CD4-positive, alpha-beta T cell treated with Interleukin-15 for 1 hour (primary cell): ENCODE measurements around the gene C1orf185.
"Not testable (repeated sequence)": the region's sequence is repeated elsewhere in the genome, so short reads cannot be mapped to it uniquely, and the experiment has no call there.

ENCODE experiments used
- DNase-seq: peaks from one replicate; pipeline ENCODE4 v3.0.0-alpha.2; 2020

Gene C1orf185

DNA sequence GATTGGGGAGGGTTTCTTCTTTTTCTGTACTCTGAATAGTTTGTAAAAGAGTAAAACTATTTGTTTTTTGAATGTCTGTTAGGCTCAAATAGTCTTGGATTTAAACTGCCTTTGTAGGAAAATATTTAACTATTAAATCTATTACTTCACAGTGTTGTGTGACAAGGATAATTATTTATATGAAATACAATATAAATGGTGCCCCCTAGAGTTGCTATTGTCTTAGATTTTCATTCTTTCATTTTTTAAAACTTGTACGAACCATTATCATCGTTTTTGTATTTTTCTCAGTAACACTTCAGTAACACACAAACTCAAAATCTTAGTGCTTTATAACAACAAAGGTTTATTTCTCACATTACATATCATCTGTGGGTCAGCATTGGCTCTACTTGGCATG, 37.4 kb downstream of the C1orf185 start:
- no peak for DNase-seq

- DNase-seq: no peak
Measured at GRCh38 chr1:51147394-51147793, 45.4 kb downstream of the C1orf185 start.

GRCh38 chr1:51154776-51155175, 52.7 kb downstream of the C1orf185 start:
- DNase-seq: no peak

- DNase-seq: no peak
Measured at GRCh38 chr1:51156752-51157151, 54.7 kb downstream of the C1orf185 start.

DNA sequence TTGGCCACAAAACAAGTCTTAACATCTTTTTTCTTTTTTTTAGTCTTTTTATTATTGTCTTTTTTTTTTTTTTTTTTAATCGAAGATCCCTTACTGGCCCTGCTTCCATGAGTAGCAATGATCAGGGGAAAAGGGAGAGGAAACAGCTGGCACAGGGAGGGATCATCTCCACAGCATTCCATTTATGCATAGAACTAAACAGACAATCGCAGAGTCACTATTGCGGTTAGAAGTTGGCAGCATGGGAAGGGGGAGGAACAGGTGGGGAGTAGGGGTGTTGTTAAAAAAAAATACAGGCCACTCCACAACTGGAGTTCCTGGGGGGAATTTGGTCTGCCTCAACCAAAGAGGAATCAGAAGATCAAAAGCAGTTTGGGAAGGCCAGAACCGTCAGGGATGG, 55.4 kb downstream of the C1orf185 start:
- no peak for DNase-seq

DNA sequence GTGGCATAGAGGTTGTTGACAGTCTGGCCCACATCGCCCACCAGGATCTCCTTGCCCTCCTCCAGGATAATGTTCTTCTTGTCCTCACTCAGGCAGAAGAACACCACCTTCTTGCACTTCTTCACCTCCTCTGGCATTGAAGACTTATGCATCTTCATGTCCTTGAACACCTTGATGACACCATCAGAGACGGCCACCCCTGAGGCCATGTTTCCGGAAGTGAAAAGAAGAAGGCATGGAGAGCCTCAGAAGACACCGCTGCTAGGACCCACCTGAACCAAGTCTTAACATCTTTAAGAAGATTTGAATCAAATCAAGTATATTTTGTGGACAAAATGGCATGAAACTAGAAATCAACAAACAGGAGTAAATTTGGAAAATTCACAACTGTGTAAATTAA, 56.2 kb downstream of the C1orf185 start:
- no peak for DNase-seq

DNA sequence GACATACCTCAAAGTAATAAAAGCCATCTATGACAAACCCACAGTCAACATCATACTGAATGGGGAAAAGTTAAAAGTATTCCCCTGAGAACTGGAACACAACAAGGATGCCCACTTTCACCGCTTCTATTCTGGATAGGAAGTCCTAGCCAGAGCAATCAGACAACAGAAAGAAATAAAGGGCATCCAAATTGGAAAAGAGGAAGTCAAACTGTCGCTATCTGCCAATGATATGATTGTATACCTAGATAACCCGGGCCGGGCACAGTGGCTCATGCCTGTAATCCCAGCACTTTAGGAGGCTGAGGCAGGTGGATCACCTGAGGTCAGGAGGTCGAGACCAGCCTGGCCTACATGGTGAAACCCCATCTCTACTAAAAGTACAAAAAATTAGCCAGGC, 60.5 kb downstream of the C1orf185 start:
- DNase-seq: not testable (repeated sequence)

DNA sequence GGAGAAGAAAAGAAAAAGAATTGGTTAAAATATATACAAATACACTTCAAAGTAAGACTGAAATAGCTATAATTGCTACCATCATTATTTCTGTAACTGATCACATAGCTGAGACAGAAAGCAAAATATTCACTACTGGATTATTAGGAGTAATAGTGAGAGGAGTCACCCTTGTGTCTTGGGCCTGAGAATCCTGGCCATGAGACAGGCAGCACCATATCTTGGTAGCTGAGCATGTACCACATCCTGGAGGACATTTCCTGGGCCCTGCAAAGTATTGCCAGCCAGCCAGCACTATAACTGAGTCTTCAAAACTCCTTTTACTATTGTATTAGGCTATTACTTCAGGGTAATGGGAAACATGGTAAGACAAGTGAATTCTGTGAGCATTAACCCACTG, 63.5 kb downstream of the C1orf185 start:
- no peak for DNase-seq

DNA sequence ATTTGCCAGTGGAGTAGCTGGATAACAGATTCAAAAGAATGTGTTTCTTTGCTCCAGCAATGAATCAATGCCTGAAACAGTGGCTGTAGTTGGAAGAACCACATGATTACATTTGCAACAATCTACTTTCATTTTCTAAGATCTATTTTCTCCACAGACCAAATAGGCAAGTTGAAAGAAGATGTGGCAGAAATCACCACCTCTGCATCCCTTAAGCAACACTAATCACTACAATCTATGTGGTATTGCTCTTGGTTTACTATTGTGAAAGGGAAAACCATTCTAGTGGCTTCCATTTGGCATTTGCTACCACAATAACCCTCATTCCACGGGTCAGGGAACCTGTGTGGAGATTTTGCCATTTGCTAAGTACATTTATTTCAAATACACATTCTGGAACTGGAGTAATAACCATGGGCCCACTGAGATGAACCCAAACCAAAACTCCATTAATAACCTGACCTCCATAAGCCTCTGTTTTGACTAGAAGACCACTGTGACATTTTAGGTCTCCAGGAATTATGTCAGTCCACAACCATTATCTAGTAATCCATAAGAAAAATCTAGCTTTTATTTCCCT, 66.3 kb downstream of the C1orf185 start:
- no peak for DNase-seq

GRCh38 chr1:51168936-51169335, 66.9 kb downstream of the C1orf185 start:
- DNase-seq: no peak

DNA sequence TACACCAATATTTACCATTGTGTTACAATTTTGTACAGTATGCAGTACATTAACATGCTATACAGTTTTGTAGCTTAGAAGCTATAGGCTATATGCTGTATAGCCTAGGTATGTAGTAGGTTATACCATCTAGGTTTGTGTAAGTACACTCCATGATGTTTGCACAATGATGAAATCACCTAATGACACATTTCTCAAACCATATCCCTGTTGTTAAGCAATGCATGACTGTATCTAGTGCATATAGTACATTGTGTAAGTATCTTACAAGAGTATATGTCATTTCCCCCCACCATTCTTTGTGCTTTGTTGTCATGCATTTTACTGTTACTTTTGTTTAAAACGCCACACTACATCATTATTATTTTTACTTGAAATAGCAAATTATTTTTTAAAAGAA, 68.3 kb downstream of the C1orf185 start:
- DNase-seq: no peak

- no peak for DNase-seq
Measured at GRCh38 chr1:51172811-51173210, 70.8 kb downstream of the C1orf185 start.

DNA sequence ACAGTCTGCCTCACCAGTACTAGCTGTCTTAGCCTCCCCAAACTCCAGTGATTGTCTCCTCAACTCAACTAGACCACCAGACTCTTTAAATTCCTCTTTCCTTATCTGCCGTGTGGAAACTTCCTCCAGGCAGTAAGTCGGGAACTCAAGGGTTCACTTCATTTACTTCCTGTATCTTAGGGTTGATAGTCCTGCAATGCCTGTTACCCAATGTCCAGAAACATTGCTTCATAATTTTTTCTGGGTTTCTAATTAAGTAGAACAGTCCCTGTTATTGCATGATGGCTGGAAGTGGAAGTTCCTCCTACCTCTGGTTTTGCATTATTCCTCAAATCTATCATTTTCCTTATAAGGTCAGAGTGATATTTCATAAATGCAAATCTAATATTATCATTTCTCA, 73.2 kb downstream of the C1orf185 start:
- no peak for DNase-seq

GRCh38 chr1:51177988-51178387, 76.0 kb downstream of the C1orf185 start:
- DNase-seq: not testable (repeated sequence)

- DNase-seq: no peak
Measured at GRCh38 chr1:51188230-51188629, 86.2 kb downstream of the C1orf185 start.

- peak; percentile 33 for DNase-seq
Measured at GRCh38 chr1:51189421-51190073, 87.5 kb downstream of the C1orf185 start.

DNA sequence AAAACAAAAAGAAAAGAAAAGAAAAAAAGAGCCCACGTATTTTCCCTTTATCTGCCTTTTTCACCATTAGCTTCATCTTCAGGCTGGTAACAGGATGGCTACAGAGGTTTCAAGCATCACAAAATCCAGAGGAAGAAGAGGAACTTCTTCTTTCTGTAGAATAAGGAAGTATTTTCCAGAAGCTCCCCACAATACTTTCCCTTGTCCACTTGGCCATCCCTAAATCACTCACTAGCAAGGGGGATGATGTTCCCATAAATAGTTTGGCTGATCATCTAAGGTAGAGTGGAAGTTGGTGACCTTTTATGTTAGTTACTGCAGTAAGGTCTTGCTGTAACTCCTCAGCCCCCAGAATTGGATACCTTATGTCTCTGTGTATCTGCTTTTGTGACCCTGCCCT, 88.9 kb downstream of the C1orf185 start:
- DNase-seq: no peak

DNA sequence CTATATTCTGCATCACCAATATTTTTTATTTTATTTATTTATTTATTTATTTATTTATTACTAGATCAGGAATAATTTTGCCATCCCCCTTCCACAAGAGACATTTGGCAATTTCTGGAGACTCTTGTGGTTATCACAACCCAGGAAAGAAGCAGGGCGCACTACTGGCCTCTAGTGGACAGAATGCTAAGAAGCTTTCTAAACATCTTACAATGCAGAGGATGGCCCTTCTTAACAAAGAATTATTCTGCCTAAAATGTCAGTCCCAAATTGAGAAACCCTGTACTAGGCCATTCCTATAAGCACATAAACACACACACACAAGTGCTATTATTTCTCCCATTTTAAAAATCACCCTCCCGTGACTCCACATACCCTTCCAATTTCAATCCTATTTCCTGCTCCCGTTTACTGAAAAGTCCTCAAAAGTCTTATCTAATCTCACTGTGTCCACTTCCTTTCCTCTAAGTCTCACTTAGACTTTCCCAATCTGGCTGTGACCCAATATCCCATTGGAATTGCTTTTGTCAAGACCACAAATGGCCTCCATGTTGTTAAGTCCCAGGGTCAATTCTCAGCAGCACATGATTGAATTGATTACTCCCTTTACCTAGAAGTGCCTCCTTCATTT, 90.3 kb downstream of the C1orf185 start:
- peak; percentile 33 for DNase-seq

DNA sequence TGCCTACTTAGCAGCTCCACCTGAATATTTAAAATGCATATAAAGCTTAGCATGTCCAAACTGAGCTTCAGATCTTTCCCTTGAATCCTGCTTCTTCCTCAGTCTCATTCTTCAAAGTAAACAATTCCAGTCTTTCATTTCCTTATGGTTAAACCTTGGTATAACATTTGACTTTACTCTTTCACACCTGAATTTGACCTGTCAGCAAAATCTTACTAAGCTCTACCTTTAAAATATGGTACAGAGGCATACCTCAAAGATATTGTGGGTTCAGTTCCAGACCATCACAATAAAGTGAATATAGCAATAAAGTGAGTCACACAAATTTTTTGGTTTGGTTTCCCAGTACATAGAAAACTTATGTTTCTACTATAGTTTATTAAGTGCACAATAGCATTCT, 91.5 kb downstream of the C1orf185 start:
- no peak for DNase-seq
